HepG2 (cell line): ENCODE measurements around the gene CTNNA2. TPM values are rescaled to one million over a fixed set of nuclear protein-coding genes. Genes with fewer than 3 reads are reported as not detected.

ENCODE experiments used
- ATAC-seq: fragments of 200-7000 bp; cut with Tn5 transposase; 3 replicates; pipeline ENCODE4 v1.9.1; 2020; ENCODE audit warnings: mild to moderate bottlenecking, moderate library complexity
- BruUV-seq: library from RNA; stranded (reverse); fragments of 400-500 nt; replicated peaks from 2 replicates; lab custom pipeline; 2021; lab: Mats Ljungman, UMichigan
- CTCF ChIA-PET: fragments of 300-600 bp; formaldehyde crosslinking; extraction: SDS; loops from one replicate; lab custom pipeline; 2021; ENCODE audit warnings: low total read pairs, inconsistent platforms, low intra/inter-chr PET ratio; lab: Yijun Ruan, JAX
- POLR2A ChIA-PET: fragments of 350-600 bp; sonication (Branson Sonifier 250); formaldehyde crosslinking; loops from one replicate; lab custom pipeline; 2020; ENCODE audit warnings: antibody characterized with exemption, inconsistent platforms; lab: Yijun Ruan, JAX
- DNase-seq: peaks from one replicate; pipeline ENCODE4 v3.0.0-alpha.2; 2015; ENCODE audit warnings: low spot score
- FAIRE-seq: peaks from 3 replicates; lab custom pipeline; 2011; peaks lifted over from hg19 to GRCh38; lab: Jason Lieb, UNC
- H2AFZ ChIP-seq: one replicate; pipeline ENCODE4 v1.6.1; 2011; ENCODE audit warnings: low read length, inconsistent platforms
- H3K27ac ChIP-seq: fragments of 300-600 bp; 3 replicates; pipeline ENCODE4 v1.8.0; 2011; ENCODE audit warnings: mixed run types, mild to moderate bottlenecking, mixed read lengths, low read length, inconsistent platforms; ENCODE audit not compliant: insufficient read depth; ENCODE audit errors: extremely low read length
- H3K27me3 ChIP-seq, 2 experiments: fragments of 200-600 bp in 1 of 2; 2 replicates in 1 of 2; 3 replicates in 1 of 2; pipeline versions ENCODE4 v1.6.0 to v1.8.0; 2011; ENCODE audit warnings: low read length in 2 of 2, mild to moderate bottlenecking in 2 of 2, moderate library complexity in 2 of 2, inconsistent platforms in 1 of 2; ENCODE audit not compliant: insufficient read depth in 2 of 2, control insufficient read depth in 1 of 2
- H3K36me3 ChIP-seq, 2 experiments: fragments of 200-600 bp in 1 of 2; replicated peaks in 1 of 2; 2 replicates in 1 of 2; 3 replicates in 1 of 2; pipeline versions ENCODE4 v1.5.1 to v1.8.0; 2011; ENCODE audit warnings: low read length in 2 of 2, inconsistent platforms in 1 of 2; ENCODE audit not compliant: insufficient read depth in 2 of 2, control insufficient read depth in 1 of 2
- H3K4me1 ChIP-seq: 2 replicates; pipeline ENCODE4 v1.5.1; 2012; ENCODE audit warnings: low read length, inconsistent platforms; ENCODE audit not compliant: insufficient read depth
- H3K4me2 ChIP-seq: 2 replicates; pipeline ENCODE4 v1.6.0; 2011; ENCODE audit warnings: low read depth, low read length, inconsistent platforms
- H3K4me3 ChIP-seq, 3 experiments: fragments of 200-600 bp in 1 of 3; sonication (generic), shearing (Covaris generic) in 1 of 3; replicated peaks in 1 of 3; 2 replicates each; pipeline ENCODE4 v1.5.1; 2011 to 2016; ENCODE audit warnings: low read length in 3 of 3, inconsistent platforms in 2 of 3, low read depth in 2 of 3, mild to moderate bottlenecking in 2 of 3, control low read depth in 1 of 3, mixed read lengths in 1 of 3; ENCODE audit not compliant: insufficient read depth in 1 of 3
- H3K79me2 ChIP-seq: one replicate; pipeline ENCODE4 v1.6.1; 2011; ENCODE audit warnings: low read length, inconsistent platforms; ENCODE audit not compliant: insufficient read depth
- H3K9ac ChIP-seq: 2 replicates; pipeline ENCODE4 v1.6.0; 2011; ENCODE audit warnings: mild to moderate bottlenecking, low read depth, low read length, inconsistent platforms; ENCODE audit not compliant: insufficient read depth
- H3K9me3 ChIP-seq: 2 replicates; pipeline ENCODE4 v1.5.1; 2012; ENCODE audit warnings: mild to moderate bottlenecking, low read length
- H4K20me1 ChIP-seq: 2 replicates; pipeline ENCODE4 v1.6.0; 2011; ENCODE audit warnings: inconsistent platforms, mild to moderate bottlenecking, low read length, moderate library complexity; ENCODE audit not compliant: insufficient read depth
- ATF4 ChIP-seq, 2 experiments: fragments of 450-650 bp in 1 of 2; sonication (generic) in 1 of 2; formaldehyde crosslinking; IDR thresholded peaks; 2 replicates each; pipeline versions ENCODE4 v1.5.0 to v1.8.0; 2020 to 2022; ENCODE audit warnings: mild to moderate bottlenecking in 1 of 2, missing genetic modification reagents in 1 of 2
- ATF7 ChIP-seq, 2 experiments: fragments of 450-650 bp in 1 of 2; sonication (generic) in 1 of 2; formaldehyde crosslinking in 1 of 2; IDR thresholded peaks; 2 replicates each; pipeline versions ENCODE4 v1.4.0 to v1.6.1; 2016 to 2020; ENCODE audit warnings: antibody characterized with exemption in 1 of 2, mild to moderate bottlenecking in 1 of 2, missing genetic modification reagents in 1 of 2
- CREB1 ChIP-seq, 2 experiments: fragments of 450-650 bp in 1 of 2; IDR thresholded peaks; 2 replicates each; pipeline ENCODE4 v1.6.1; 2016 to 2017; ENCODE audit warnings: control low read depth in 1 of 2, mild to moderate bottlenecking in 1 of 2, missing compliant biosample characterization in 1 of 2, missing genetic modification characterization in 1 of 2
- HMGXB3 ChIP-seq: sonication (generic); formaldehyde crosslinking; IDR thresholded peaks from 2 replicates; pipeline ENCODE4 v1.4.0; 2020; ENCODE audit warnings: missing genetic modification reagents, borderline replicate concordance
- ZNF704 ChIP-seq: sonication (generic); formaldehyde crosslinking; IDR thresholded peaks from 2 replicates; pipeline ENCODE4 v1.8.1; 2023; ENCODE audit warnings: mild to moderate bottlenecking, inconsistent platforms, moderate library complexity, missing genetic modification reagents, borderline replicate concordance
- WGBS: methylation state at CpG from one replicate; pipeline ENCODE4 v1.1.6; 2017; ENCODE audit warnings: low lambda C conversion rate; 5-methylcytosine and 5-hydroxymethylcytosine counted together
- in situ Hi-C: cut with HindIII; loops from 2 replicates; pipeline ENCODE4 v1.10.0; 2017; ENCODE audit warnings: low pct_unique_long_range_greater_than_20kb; ENCODE audit not compliant: extremely low pct_ligation_motif_present
- intact Hi-C: fragments of 100-400 bp; cut with micrococcal nuclease; formaldehyde crosslinking; loops from one replicate; pipeline ENCODE4 v1.10.0; 2022; ENCODE audit not compliant: unreplicated experiment
- polyA plus RNA-seq, 8 experiments: library from polyadenylated mRNA; depleted of rRNA in 3 of 8; stranded (reverse) in 7 of 8; unstranded in 1 of 8; fragments of >200 nt; fragmentation: Illumina TruSeq in 4 of 8; extraction: Trizol in 4 of 8; gene quantifications; 2 replicates each; pipeline versions ENCODE4 v1.2.1 to v1.2.3, GENCODE V29; 2011 to 2016; ENCODE audit warnings: low read depth in 4 of 8, missing spikeins in 1 of 8, mixed read lengths in 1 of 8; ENCODE audit not compliant: insufficient read depth in 1 of 8
- total RNA-seq, 5 experiments: library from RNA; depleted of rRNA; stranded (reverse); fragments of >200 nt; fragmentation: Illumina TruSeq; extraction: Trizol; gene quantifications; 2 replicates each; pipeline ENCODE4 v1.2.3, GENCODE V29; 2016; ENCODE audit warnings: low read depth in 1 of 5

CTNNA2 gene
- total and polyA plus RNA-seq, 2 of the 13 experiments (the other 11 are each of a cell fraction or from before 2014, with no cell fraction given): not detected

- Histone ChIP-seq H3K4me2 (no peak overlapping the region), H2AFZ (no peak overlapping the region), H3K4me3 (no peak overlapping the region), H3K4me1 (no peaks in the 10 kb centered on the region), H3K9me3 (no peaks in the 10 kb centered on the region), H4K20me1 (no peaks in the 10 kb centered on the region), H3K27me3 (no peaks in the 10 kb centered on the region), H3K9ac (no peak overlapping the region), H3K79me2 (no peaks in the 10 kb centered on the region)
- no peak for FAIRE-seq
- POLR2A ChIA-PET: no interaction called here
- in situ Hi-C loops (no loop called here), intact Hi-C loops (no loop called here)
- BruUV-seq: no TSS peak
- TF ChIP-seq ZNF704: no peak
- TF ChIP-seq ATF4 (CRISPR knock-in tag; IDR thresholded peaks at IDR 0.05): no peak
- TF ChIP-seq HMGXB3 (CRISPR knock-in tag): no peak
- TF ChIP-seq ATF7 (IDR thresholded peaks at IDR 0.05): peak; percentile 91
- TF ChIP-seq ATF7 (CRISPR knock-in tag; IDR thresholded peaks at IDR 0.05): no peak
- TF ChIP-seq CREB1 (IDR thresholded peaks at IDR 0.05): peak; percentile 76
- no peak for TF ChIP-seq CREB1 (CRISPR knock-in tag; IDR thresholded peaks at IDR 0.05)
- TF ChIP-seq, all 625 proteins: peak for 2
- CTCF ChIA-PET: no interaction called here
- Histone ChIP-seq H3K36me3 (no peaks in the 10 kb centered on the region), H3K27ac (no peak overlapping the region)
- WGBS: 96% methylated on average over 1 of the region's 1 CpG
- DNase-seq (no peak), ATAC-seq (no peak)
Observed at GRCh38 chr2:80246534-80246933, 733.7 kb downstream of the CTNNA2 start.
